SK-N-MC (cell line): Measurements from ENCODE around the gene MEF2D.

Experiments
- DNase-seq: peaks from one replicate; pipeline ENCODE4 v3.0.0-alpha.2; 2011; ENCODE audit warnings: low read depth, low spot score
- H3K27ac ChIP-seq: fragments of 200-600 bp; sonication (generic); 2 replicates; pipeline ENCODE4 v1.5.1; 2016; ENCODE audit warnings: mixed run types
- H3K36me3 ChIP-seq: fragments of 200-600 bp; sonication (generic); 2 replicates; pipeline ENCODE4 v1.6.1; 2017; ENCODE audit warnings: antibody characterized with exemption, low read length, mixed read lengths; ENCODE audit not compliant: insufficient read depth
- H3K4me3 ChIP-seq: fragments of 200-600 bp; sonication (generic); 2 replicates; pipeline ENCODE4 v1.5.1; 2016
- H3K9ac ChIP-seq: fragments of 200-600 bp; sonication (generic); 2 replicates; pipeline ENCODE4 v1.8.0; 2017; ENCODE audit warnings: mixed run types, mixed read lengths; ENCODE audit not compliant: insufficient read length
- H3K9me3 ChIP-seq: fragments of 200-600 bp; sonication (generic); 2 replicates; pipeline ENCODE4 v1.6.1; 2017; ENCODE audit warnings: low read depth, mild to moderate bottlenecking, antibody characterized with exemption, low read length, moderate library complexity, mixed read lengths
- EZH2 ChIP-seq: fragments of 200-600 bp; sonication (generic); IDR thresholded peaks from one replicate; pipeline ENCODE4 v1.6.1; 2017; ENCODE audit warnings: antibody characterized with exemption
- FOXP2 ChIP-seq: optimal IDR thresholded peaks from 2 replicates; pipeline ENCODE3; 2011; ENCODE audit warnings: mild to moderate bottlenecking, moderate library complexity; ENCODE audit not compliant: insufficient read depth; ENCODE audit errors: extremely low read length, control extremely low read depth
- POLR2AphosphoS5 ChIP-seq: IDR thresholded peaks from 2 replicates; pipeline ENCODE4 v1.6.1; 2012; ENCODE audit warnings: mild to moderate bottlenecking, low read depth, low read length, borderline replicate concordance

MEF2D gene

DNA sequence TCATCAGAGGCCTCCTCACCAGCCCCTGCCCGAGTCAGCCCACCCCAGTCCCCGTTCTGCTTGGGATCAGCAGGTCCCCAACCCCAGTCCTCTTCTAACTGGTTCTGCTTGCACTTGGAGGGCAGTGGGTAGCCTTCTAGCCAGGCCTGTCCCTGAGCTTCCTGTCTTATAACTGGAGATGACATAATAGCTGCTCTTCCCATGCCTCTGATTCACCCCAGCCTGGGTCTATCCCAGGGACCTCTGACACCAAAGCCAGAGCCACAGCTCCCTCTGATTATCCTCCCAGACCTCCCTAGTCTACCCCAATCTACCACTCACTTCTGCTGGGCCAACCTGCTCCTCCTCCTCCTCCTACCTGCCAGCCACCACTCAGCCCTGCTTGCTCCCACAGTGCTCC lies 40.4 kb upstream of the MEF2D start:
- H3K9ac ChIP-seq: no peak overlapping the region
- H3K36me3 ChIP-seq: peaks cover 21% of the 10 kb centered on the region
- TF ChIP-seq FOXP2 (no peak), POLR2AphosphoS5 (no peak), EZH2 (no peak)
- H3K27ac ChIP-seq: no peak overlapping the region
- no peaks in the 10 kb centered on the region for H3K9me3 ChIP-seq
- H3K4me3 ChIP-seq: no peak overlapping the region
- DNase-seq: no peak

DNA sequence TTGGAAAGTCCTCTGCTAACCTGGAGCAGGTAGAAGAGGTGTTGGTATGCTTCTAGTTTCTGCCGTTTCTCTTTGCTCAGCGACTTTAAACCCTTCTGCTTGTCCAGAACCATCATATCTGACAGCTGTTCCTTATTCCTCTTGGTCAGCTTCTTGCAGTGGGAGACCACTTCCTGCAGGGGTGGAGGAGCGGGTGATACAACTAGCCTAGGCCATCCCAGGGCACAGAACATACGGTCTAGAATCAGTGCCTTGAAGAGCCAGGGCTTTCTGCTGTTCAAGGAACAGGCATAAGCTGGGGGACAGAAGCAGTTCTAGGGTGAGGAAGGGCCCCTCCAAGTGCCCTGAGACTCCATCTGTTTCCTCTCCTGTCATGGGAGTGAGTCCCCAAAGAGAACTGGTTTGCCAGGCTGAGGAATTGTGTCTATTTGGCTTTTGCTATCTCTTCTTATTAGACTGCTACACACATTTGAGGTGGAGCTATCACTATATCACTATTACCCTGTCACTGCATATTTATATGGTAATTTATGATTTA lies 39.3 kb upstream of the MEF2D start:
- TF ChIP-seq EZH2 (no peak), FOXP2 (no peak), POLR2AphosphoS5 (no peak)
- Histone ChIP-seq H3K36me3 (peaks cover 23% of the 10 kb centered on the region), H3K27ac (no peak overlapping the region), H3K9me3 (no peaks in the 10 kb centered on the region), H3K4me3 (no peak overlapping the region), H3K9ac (no peak overlapping the region)
- DNase-seq: no peak

DNA sequence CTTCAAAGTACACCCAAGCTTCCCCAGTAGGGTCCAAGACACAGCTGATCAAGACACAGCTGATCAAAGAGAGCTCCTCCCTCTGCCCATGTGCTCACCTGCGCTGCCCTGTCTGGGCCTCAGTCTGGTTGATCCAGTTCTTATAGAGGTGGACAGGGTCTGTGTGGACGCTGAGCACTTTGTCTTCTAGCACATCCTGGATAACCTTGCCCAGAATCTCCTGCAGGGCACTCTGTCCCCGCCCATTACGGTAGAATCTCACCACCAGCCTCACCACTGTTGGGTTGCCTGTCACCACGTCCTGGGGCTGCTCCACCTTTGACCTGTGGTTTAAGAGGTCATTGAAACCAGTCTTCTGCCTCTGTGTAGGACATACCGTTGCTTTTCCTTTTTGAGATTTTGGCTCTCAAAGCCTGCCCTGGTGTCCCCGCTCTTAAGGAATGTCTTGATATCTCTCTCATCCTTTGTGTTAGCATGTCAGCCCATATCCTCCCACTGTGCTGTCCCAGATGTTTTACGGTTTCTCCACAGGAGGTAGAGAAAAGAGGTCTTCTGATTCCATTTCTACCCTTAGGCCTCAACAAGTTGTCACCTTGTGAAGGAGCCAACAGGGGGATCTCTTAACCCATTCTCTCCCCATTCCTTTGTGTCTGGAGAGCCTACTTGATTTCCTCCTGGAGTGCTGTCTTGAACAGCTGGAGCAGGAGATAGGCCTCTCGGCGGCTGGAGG lies 38.3 kb upstream of the MEF2D start:
- H3K36me3 ChIP-seq: peaks cover 26% of the 10 kb centered on the region
- no peak for DNase-seq
- H3K4me3 ChIP-seq: no peak overlapping the region
- H3K27ac ChIP-seq: no peak overlapping the region
- no peak overlapping the region for H3K9ac ChIP-seq
- TF ChIP-seq FOXP2: no peak
- no peak for TF ChIP-seq POLR2AphosphoS5
- TF ChIP-seq EZH2: no peak
- no peaks in the 10 kb centered on the region for H3K9me3 ChIP-seq

DNA sequence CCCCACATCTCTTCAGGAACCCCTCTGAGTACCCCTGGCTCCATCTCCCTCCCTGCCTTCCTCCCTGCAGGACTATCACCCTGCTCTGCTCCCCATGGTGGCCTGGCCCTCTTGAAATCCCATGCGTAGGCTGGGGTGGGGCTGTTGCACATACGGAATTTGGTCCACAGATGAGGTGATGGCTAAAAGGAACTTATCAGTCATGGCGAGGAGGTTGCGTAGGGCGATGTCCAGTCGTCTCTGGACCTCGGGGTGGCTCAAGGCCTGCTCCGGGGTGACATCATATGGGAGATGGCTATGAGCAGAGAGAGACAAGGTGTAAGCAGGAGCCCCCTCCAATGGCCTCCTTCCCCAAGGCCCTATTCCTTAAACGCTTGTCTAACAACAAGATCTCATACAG lies 36.5 kb upstream of the MEF2D start:
- DNase-seq: no peak
- no peak overlapping the region for H3K9ac ChIP-seq
- H3K36me3 ChIP-seq: peaks cover 26% of the 10 kb centered on the region
- H3K4me3 ChIP-seq: no peak overlapping the region
- TF ChIP-seq FOXP2: no peak
- TF ChIP-seq POLR2AphosphoS5: no peak
- no peak for TF ChIP-seq EZH2
- no peak overlapping the region for H3K27ac ChIP-seq
- no peaks in the 10 kb centered on the region for H3K9me3 ChIP-seq

DNA sequence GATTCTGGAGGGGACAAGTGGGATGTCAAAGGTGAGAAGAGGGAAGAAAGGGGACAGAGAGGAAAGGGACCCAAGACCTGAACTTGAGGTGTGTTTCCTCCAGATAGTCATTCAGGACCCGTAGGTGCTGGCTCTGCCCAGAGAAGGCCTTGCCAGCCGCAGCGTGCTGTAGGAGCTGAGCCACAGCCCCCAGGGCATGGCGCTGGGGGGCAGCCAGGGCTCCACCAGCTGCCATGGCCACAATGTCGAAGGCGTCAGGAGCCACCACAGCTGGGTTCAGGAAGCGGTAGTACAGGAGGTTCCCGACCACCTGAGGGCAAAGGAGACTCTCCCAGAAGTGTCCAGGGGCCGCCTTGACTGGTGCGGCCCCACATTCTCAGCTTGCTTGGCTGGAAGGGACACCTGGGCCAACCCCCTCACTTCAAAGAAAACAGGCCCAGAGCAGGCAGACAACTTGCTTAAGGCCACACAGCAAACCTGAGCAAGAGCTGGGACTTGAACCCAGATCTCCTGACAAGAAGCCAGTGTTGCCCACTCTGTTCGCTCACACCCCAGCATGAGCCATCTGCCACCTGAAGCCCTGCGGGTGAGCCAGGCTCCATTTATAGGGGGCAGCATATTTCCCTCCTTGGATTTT lies 34.0 kb upstream of the MEF2D start:
- no peak overlapping the region for H3K4me3 ChIP-seq
- no peak for DNase-seq
- no peak overlapping the region for H3K9ac ChIP-seq
- peaks cover 23% of the 10 kb centered on the region for H3K36me3 ChIP-seq
- TF ChIP-seq POLR2AphosphoS5 (no peak), FOXP2 (no peak), EZH2 (no peak)
- no peaks in the 10 kb centered on the region for H3K9me3 ChIP-seq
- H3K27ac ChIP-seq: no peak overlapping the region

DNA sequence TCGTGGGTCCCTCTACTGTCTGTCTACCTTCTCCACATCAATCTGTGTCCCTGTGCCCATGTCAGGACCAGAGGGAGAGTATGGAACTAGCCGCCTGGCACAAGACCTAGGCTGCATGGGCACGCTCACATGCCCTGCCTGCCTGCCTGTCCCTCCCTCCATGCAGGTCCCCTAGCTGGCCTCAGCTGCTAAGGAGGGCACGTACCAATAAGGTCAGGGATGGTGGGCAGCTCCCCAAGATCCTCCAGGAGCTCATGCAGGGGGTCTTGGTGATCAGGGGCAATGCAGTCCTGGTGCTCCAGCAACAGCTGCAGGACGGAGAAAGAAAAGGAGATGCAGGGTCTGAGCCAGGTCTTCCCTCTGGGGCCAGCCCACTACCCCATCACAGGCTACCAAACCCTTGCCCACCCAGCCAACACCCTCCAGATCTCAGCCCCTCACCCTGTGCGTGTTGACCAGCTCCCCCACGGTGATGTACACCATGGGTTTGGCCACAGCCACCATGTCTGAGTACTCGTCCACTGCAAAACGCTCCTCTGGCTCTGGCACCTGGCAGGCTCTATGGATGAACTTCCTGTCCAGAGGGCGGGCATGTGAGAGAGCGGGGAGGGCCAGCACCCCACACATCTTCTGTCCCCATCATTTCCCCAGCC lies 33.1 kb upstream of the MEF2D start:
- peaks cover 19% of the 10 kb centered on the region; the same call in 1 of the 2 replicates for H3K36me3 ChIP-seq
- TF ChIP-seq POLR2AphosphoS5: no peak
- TF ChIP-seq EZH2: no peak
- TF ChIP-seq FOXP2: no peak
- H3K27ac ChIP-seq: no peak overlapping the region
- H3K9ac ChIP-seq: no peak overlapping the region
- DNase-seq: no peak
- H3K9me3 ChIP-seq: no peaks in the 10 kb centered on the region
- H3K4me3 ChIP-seq: no peak overlapping the region

DNA sequence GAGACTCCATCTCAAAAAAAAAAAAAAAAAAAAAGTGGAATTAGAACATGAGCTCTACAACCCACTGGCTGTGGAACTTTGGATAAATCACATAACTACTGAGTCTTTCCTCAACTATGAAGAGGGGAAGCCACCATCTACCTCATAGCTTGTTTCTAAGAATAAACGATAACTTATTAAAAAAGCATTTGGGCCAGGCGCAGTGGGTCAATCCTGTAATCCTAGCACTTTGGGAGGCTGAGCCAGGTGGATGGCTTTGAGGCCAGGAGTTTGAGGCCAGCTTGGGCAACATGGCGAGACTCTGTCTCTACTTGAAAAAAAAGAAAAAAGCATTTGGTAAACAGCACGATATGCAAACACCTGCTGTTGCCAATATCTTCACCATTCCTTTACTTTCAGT lies 31.8 kb upstream of the MEF2D start:
- no peak for TF ChIP-seq FOXP2
- no peak for TF ChIP-seq EZH2
- no peak for TF ChIP-seq POLR2AphosphoS5
- DNase-seq: no peak
- Histone ChIP-seq H3K9me3 (no peaks in the 10 kb centered on the region), H3K36me3 (peaks cover 20% of the 10 kb centered on the region; the same call in 1 of the 2 replicates), H3K4me3 (no peak overlapping the region), H3K27ac (no peak overlapping the region), H3K9ac (no peak overlapping the region)

DNA sequence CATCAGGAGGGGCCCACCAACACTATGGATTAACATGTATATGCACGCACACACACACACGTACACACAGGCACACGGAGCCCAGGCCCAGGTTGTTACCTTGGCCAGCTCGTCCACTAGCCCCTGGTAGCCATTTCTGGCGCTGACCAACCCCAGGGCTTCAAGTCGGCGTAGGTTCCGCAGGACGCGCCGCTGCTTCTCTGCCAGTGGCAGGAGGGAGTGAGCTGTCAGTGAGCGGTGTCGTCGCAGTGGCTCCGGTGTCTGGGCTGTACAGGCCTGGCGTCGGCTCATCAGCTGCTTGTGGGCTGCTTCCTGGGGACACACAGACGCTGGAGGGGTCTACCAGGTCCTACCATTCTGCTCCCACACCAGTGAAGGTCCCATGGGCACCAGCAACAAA lies 29.4 kb upstream of the MEF2D start:
- Histone ChIP-seq H3K4me3 (no peak overlapping the region), H3K27ac (no peak overlapping the region), H3K9me3 (no peaks in the 10 kb centered on the region), H3K36me3 (peaks cover 19% of the 10 kb centered on the region; the same call in 1 of the 2 replicates), H3K9ac (no peak overlapping the region)
- TF ChIP-seq EZH2 (no peak), POLR2AphosphoS5 (no peak), FOXP2 (no peak)
- DNase-seq: no peak
